ENCODE results near the gene SOD1.

DNA sequence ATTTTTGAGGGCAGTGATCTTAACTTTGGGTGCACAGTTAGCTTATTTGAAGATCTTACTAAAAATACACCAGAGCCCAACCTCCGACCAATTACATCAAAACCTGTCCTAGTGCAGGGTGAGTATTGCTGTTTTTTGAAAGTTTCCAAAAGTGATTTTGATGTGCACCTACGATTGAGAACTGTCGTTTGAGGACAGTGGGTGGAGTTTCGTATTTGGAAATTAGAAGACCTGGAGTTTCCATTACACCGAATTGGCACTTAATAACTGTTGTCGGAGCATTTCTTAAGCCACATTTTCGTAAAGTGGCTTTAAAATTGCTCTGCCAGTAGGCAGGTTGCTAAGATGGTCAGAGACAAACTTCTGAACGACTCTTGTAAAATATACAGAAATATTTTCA lies 1.1 kb downstream of the SOD1 start:
- TF ChIP-seq, protein P1, sequence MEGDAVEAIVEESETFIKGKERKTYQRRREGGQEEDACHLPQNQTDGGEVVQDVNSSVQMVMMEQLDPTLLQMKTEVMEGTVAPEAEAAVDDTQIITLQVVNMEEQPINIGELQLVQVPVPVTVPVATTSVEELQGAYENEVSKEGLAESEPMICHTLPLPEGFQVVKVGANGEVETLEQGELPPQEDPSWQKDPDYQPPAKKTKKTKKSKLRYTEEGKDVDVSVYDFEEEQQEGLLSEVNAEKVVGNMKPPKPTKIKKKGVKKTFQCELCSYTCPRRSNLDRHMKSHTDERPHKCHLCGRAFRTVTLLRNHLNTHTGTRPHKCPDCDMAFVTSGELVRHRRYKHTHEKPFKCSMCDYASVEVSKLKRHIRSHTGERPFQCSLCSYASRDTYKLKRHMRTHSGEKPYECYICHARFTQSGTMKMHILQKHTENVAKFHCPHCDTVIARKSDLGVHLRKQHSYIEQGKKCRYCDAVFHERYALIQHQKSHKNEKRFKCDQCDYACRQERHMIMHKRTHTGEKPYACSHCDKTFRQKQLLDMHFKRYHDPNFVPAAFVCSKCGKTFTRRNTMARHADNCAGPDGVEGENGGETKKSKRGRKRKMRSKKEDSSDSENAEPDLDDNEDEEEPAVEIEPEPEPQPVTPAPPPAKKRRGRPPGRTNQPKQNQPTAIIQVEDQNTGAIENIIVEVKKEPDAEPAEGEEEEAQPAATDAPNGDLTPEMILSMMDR (IDR thresholded peaks at IDR 0.05 in 2 of 3, conservative IDR thresholded peaks at IDR 0.05 in 1 of 3; ENCODE audit: control insufficient read depth in 2 of 3, extremely low read depth in 1 of 3, insufficient read depth in 1 of 3, low read depth in 3 of 3, low read length in 3 of 3), result no peak
- TF ChIP-seq, protein P2, sequence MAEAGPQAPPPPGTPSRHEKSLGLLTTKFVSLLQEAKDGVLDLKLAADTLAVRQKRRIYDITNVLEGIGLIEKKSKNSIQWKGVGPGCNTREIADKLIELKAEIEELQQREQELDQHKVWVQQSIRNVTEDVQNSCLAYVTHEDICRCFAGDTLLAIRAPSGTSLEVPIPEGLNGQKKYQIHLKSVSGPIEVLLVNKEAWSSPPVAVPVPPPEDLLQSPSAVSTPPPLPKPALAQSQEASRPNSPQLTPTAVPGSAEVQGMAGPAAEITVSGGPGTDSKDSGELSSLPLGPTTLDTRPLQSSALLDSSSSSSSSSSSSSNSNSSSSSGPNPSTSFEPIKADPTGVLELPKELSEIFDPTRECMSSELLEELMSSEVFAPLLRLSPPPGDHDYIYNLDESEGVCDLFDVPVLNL (IDR thresholded peaks at IDR 0.05; ENCODE audit: low read depth, low read length), result no peak

Data from GM12878 (cell line).